Left ventricle myocardium superior (tissue), 1 donor: ENCODE data around the gene SAMD10. TPM values are rescaled to one million over a fixed set of nuclear protein-coding genes. Genes with fewer than 3 reads are reported as not detected.

Experiments used
- ATAC-seq: fragments of 200-7000 bp; cut with Tn5 transposase; one replicate; pipeline ENCODE4 v1.9.1; 2020; ENCODE audit warnings: mild to moderate bottlenecking, moderate library complexity
- DNase-seq: peaks from one replicate; pipeline ENCODE4 v3.0.0-alpha.2; 2020
- intact Hi-C: fragments of 100-400 bp; cut with micrococcal nuclease; formaldehyde crosslinking; loops from one replicate; pipeline ENCODE4 v1.11.0; 2022
- total RNA-seq: library from RNA; stranded (reverse); fragmentation: NEBNext Ultra II Directional; extraction: Animal tissue kit (Norgen Biotek cat#: 25700); gene quantifications from one replicate; pipeline ENCODE4 v1.2.1, GENCODE V29; 2021
- donor health status: DM: no; HTN: yes; CAD: no; lungs with severe emphysema.

SAMD10 gene
- total RNA-seq, 1 donor from 2014 or later: 6.4 TPM

DNA sequence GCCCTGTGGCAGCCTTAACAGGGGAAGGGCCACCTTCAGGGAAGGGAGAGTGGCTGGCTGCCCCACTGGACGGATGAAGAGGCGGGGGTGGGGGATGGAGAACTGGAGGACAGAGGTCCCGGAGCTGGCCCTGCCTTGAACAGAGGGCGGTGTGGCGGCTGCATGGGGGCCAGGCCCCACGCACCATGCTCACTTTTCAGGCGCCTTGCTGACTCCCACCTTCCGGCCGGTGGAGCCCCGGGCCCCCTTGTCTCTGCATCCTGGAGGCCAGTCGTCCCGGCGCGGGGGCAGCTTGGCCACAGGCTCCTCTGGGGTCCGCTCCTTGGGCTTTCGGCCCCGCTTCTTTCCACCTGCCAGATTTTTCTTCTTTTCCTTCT lies 19.8 kb downstream of the SAMD10 start:
- ATAC-seq: no peak
- DNase-seq: no peak
- intact Hi-C loops: no loop called here

DNA sequence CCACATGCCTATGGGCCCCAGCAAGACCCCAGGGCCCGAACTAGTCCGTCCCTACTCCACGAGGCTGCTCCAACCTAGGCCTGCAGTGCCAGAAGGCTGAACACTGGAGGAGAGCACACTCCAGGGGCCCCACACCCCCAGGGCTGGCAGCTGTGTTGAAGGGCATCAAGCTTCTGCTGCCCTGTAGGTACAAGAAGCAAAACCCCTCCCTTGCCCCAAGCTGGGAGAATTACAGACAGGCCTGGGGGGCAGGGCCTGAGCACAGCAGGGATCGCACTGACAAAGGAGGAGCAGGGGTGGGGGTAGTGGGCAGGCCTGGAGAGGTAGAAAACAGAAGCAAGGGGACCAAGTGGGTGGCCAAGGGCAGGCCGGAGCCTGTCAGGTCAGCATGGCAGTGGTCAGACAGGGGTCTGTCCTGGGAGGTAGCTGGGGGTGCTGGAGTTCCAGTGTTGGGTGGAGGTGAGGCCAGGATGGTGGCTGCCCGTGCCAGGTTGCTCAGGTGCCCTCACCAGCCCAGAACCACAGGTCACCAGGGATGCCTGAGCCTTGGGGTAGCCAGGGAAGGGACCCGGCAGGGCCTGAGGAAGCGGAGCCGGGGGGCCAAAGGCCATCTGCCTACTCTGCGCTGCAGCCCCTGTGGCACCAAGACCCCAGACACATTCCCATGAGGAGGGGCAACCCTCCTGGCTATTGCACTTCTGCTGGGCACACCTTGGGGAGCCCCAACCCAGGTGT lies 20.3 kb downstream of the SAMD10 start:
- ATAC-seq (no peak), DNase-seq (no peak)
- intact Hi-C loops: no loop called here

DNA sequence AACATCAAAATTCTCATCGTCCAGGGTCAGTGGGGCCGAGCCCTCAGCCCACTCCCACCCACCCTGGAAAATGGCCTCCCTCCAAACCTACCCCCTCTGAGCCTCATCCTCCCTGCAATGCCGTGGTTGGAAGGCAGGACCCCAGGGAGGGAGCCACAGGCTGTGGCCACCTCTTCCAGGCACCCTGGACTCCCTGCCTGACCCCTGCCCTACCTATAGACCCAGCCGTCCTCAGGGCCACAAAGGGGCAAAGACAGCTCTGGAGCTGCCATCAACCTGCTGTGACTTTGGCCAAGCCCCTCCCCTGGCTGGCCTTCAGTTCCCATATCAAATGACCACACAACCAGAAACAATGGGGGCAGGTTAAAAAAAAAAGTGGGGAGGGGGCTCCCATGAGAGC lies 21.0 kb downstream of the SAMD10 start:
- DNase-seq: no peak
- intact Hi-C loops: no loop called here
- no peak for ATAC-seq

DNA sequence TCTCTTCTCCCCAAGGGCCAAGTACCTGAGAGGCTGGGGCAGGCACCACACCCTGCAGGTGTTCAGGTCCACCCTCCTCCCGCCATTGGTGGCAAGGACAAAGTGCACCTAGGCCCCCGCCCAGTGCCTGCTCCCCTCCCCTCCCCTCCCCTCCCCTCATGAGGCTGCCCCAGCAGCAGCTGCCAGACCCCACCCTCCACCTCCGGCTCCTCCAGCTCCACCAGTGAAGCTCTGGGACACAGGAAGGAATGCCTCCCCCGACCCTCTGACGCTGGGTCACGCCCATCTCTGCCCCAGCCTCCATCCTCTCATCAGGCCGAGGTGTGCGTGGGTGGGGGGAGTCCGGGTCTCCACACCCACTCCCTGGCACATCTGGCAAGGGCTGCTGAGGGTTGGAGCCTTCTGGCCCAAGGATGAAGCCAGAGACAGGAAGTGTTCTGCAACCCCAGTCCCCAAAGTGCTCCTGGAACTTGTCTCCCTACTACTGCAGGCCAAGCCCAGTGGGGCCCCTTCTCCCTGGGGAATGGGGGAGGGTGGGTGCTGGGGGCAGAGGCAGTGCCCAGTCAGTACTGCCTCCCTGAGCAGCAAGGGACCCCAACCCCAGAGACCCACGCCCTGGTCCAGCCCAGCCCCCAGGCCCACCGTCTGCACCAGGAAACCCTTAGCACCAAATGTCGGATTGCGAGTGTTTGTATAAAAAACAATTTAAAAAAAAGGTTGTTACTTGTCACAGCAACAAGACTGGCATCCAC lies 21.6 kb downstream of the SAMD10 start:
- ATAC-seq: no peak
- DNase-seq: no peak
- intact Hi-C loops: no loop called here

DNA sequence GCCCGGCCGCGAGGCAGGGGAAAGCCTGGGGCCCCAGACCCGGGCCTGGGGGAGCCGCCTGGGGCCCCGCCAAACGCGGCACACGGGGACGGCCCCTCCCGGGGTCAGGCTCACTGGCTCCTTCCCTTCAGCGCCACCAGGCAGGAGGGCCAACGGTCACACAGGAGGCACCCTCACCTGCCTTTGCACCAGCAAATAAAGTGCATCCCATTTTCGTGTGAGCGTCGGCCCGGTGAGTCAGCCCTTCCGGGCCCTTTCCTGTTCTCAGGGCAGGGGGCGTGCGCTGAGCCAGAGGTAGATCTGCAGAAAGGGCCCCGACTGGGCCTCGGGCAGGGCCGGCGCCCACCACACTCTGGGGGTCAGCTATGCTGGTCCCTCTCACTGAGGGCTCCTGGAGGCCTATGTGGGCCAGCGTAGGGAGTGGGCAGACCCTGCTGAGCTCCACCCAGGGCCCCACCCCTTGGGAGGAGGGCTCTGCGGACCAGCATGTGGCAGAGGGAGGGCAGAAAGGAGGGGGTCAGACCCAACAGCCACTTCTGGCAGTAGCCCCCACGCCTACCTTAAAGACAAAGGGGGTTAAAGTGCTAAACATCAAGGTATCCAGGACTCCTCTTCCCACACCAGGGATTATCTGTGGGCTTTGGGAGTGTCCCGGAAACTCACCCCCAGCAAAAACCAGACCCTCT lies 22.3 kb downstream of the SAMD10 start:
- peak; percentile 49 for ATAC-seq
- DNase-seq: peak; percentile 79
- intact Hi-C loops: no loop called here

DNA sequence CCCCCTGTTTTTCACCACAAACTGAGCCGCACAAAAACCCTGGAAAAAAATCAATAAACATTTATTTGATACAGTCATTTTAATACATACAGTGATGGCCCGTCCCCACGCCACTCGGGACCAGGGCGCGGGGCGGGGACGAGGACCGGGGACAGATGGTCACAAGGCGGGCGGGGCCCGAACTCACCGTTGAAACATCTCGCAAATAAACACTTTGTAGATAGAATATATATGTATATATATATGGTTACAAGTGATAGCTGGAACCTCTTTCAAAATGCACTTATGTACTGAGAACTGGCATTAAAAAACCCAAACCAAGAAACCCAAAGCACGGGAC lies 22.8 kb downstream of the SAMD10 start:
- no peak for ATAC-seq
- intact Hi-C loops: no loop called here
- no peak for DNase-seq

DNA sequence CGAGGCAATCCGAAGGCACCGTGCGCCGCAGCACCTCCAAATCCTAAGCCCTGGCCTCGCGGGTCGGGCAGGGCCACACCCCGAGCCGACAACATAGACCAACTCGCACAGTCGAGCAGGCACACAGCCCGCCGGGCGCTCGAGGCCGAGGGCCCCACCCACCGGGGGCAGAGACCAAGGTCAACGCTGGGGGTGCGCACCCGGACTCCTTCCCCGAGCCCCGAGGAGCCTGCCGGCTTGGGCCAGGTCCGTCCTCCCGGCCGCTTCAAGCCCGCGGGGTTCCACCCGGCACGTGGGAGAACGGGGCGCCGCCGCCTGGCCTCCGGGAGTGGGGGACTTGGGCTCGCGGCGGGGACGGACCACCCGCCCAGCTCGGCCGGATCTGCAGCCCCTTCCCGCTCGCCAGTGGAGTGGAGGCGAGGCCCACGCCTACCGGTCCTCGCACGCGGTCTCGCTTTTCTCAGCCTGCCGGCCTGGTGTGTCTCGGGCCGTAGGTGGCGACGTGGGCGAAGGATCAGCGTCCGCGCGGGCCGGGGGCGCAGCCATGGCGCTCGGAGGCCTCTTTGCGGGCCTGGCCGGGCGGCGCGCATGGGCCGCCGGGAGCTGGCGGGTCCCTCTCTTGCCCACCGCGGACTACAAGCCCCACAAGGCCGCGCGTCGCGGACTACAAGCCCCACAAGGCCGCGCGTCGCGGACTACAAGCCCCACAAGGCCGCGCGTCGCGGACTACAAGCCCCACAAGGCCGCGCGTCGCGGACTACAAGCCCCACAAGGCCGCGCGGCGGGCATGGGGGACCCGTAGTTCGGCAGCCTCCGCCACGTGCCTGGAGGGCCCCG lies 23.4 kb downstream of the SAMD10 start, which contains the start of gene UCKL1:
Gene UCKL1, minus strand, starts transcription at position 590 of the 837 bp plus-strand sequence. Its CDS starts 44 bp downstream, at position 546.
- peak; percentile 97 for DNase-seq
- intact Hi-C loops: no loop called here

DNA sequence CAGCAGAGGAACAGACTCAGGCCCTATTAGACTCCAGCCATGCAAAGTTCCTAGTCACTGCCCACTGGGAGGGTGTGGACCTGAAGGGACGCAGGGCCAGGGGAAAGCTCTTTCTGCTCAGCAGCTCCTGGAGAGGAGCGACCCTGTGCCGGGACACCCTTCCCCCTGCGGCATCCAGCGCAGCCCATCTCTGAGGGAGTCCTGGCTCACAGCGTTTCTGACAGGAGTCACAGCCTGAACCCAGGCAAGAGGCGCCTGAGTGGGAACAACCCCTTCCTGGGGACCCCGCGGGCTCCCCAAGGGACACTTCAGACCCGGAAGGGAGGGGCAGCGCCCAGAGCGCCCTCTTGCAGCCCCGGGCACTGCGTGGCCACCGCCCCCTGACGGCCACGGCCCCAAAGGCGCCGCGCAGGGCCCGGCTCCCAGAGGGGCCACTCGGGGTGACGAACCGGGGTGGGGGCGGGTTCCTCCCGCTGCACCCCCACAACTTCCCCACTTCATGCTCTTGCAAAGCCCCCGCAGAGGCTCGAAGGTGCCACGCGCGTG lies 24.1 kb downstream of the SAMD10 start:
- peak; percentile 39 for ATAC-seq
- intact Hi-C loops: no loop called here
- peak; percentile 76 for DNase-seq

More for the DNA sequence above, 23.4 kb downstream of the SAMD10 start, which contains the start of gene UCKL1:
- ATAC-seq: peak; percentile 84

DNA sequence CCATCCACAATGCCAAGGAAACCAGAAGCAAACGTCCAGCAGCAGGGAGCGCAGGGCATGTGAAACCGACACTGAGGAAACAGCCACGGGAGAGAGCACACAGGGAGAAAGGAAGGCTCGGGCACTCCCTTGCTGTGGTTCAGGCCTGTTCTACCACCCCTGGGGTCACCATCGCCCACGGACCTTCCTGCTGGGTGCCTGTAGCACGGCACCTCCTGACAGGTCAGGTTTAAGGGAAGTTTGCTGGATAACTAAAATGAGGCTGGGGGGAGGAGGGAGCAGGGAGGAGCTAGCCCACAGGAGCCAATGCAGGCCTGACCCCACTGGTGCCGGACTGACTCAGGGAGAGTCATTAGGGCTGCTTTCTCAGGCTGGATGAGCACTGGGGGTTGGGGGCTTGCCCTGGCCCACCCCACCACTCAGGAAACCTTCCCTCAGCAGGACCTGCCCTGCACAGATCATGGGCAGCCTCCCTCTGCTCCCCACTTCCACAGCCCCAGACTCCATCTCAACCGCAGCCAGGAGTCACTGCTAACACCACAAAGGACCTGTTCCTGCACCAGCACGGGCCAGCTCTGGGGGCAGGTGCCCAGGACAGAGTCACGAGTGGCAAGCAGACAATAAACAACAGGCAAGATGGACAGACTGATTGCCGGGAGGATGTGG lies 25.5 kb downstream of the SAMD10 start:
- no peak for DNase-seq
- ATAC-seq: no peak

DNA sequence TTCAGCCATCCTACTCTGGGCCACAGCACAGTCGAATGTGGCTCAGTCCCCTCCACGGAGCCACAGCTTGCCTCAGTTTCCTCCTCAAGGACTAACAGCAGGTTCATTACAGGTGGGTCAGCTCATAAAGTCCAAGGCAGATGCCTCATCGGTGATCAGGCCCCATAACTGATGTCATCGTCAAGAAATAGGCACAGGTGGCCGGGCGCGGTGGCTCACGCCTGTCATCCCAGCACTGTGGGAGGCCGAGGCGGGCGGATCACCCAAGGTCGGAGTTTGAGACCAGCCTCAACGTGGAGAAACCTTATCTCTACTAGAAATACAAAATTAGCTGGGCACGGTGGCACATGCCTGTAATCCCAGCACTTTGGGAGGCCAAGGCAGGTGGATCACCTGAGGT lies 26.7 kb downstream of the SAMD10 start:
- intact Hi-C loops: no loop called here
- no peak for ATAC-seq
- no peak for DNase-seq

More for the DNA sequence above, 25.5 kb downstream of the SAMD10 start:
- intact Hi-C loops: no loop called here

DNA sequence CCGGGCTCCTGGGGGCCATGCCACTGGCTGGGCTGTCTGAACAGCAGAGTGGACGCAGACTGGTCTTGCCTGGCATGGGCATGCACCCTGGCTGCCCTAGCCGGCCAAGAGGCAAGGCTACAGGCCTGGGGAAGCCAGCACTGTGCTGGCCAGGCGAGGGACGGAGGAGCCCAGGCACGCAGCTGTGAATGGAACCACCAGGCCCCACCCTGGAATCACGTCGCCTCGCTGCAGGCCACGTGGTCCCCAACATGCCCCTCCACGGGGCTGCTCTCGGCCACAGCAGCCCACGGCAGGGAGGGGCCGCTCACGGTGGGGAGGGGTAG lies 27.3 kb downstream of the SAMD10 start:
- DNase-seq: peak; percentile 48
- intact Hi-C loops: no loop called here
- ATAC-seq: no peak

DNA sequence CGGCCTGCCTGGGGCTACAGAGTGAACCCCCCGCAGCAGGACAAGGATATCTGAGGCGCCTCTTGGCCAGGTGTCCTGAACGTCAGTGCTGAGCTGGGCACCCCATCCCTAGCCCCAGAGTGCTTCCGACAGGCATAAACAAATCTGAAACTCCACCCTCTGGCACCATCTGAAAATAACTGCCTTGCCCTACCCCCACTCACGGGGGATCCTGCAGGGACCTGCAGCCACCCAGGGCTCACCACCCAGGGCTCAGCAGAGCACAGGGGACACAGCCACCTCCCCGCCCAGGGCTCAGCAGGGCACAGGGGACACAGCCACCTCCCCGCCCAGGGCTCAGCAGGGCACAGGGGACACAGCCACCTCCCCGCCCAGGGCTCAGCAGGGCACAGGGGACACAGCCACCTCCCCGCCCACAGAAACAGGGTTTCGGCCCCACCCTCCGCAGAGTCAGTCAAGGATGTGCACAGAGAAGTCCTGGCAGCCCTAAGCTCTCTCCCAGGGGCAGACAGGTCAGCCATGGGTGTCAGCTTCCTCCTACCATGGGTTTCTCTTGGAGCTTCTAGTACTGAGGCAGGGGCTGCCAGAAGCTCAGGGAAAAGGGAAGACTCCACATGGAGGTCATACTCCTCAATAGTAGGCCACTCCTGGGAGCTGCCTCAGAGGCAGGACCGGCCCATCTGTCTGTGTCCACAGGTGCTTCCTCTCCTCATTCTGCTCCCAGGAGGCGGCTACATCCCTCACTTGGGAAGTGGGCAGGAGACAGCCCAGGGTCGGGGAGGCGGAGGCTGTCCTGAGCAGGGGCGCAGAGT lies 27.8 kb downstream of the SAMD10 start:
- DNase-seq: peak; percentile 74
- intact Hi-C loops: no loop called here
- ATAC-seq: peak; percentile 10

DNA sequence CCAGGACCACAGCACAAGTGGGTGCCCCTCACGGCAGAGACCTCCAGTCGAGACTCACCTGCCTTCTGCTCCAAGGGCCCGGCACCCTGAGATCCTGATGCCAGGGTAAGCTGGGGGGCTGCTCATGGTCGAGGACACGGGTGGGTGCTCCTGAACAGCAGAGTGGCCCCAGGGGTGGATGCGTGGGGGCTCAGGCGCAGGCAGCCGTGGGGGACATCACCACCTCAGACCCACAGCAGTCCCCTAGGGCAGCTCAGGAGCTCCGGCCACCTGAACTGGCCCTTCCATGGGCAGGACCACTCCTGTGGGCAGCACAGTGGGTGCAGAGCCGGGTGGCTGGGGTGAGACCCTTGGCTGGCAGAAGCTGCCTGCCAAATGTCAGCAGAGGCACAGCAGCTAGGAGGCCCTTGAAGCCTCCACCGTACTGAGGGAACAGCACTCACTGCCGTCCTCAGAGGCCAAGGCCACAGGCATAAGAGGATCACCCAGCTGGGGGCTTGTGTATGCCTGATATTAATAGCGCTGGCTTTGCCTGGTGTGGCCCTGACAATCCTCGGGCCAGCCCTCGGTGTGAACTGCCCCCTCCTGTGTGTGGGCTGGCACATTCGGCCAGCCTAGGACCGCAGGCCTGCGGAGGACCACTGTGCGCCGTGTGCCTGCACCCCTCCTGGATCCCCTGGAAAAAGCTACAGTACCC lies 28.6 kb downstream of the SAMD10 start:
- ATAC-seq (peak; percentile 40), DNase-seq (peak; percentile 78)
- intact Hi-C loops: no loop called here

DNA sequence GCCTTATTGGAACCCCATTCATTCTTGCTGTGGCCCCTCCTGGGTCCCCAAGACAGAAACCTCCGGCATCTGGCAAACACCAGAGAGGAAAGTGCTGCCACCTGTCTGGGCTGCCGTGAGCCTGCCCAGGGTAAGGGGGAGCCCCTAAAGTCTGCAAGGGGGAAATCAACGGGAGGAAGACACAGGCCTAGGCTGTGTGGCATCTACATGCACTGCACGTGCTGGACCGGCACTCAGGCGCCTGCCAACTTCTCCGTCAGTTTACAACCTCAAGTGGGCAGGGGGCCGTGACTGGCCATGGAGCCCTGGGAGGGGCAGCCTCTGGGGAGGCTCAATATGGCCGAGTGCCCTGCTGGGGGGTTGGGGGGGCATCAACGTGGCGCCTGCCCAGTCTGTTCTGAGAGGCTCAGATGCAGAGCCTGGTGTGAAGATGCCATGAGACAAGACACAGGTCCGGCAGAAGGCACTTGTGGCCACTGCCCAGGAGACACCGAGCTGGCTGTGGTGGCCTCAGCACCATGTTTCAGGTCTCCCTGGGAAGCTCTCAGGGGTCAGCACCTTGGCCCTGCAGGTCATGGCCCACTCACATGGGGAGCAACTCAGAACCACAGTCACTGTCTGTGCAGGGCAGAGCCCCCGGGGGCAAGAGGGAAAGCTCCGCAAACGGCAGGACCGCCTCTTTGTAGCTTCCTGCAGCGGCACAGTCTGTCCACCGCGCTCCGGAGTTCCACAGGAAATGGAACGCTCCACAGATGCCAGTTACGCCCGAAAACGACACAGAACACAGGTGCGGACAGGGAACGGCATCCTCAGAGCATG lies 31.6 kb downstream of the SAMD10 start:
- peak; percentile 45 for DNase-seq
- ATAC-seq: no peak
- intact Hi-C loops: no loop called here

DNA sequence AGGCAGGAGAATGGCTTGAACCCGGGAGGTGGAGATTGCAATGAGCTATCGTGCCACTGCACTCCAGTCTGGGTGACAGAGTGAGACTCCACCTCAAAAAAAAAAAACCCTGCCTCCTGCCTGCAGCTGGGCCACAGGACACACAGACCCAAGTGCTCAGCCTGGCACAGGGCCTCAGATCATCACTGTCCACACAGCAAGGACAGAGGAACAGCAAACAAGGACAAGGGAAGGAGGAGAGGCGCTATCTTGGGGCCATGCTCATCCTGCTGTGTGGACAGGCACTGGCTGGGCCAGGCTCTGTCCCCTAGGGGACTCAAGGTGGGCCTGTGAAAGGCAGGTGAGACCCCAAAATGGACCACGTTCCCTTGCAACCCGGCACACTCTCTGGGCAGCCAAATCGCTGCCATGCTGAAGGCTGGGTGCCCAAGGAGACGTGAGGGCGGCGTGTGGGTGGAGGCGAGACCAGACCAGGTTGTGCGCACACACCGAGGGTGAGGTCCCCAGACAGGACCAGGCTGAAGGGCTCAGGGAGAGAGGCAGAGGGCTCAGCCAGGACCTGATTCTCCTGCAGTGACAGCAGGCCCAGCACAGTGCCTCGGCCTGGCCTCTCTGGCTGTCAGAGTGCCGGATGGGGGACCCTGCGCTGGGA lies 32.3 kb downstream of the SAMD10 start:
- peak; percentile 7 for ATAC-seq
- intact Hi-C loops: no loop called here
- peak; percentile 76 for DNase-seq
